HG03565 (cell line): ENCODE results near the gene ARHGEF19.

ENCODE experiments used
- ATAC-seq: cut with Tn5 transposase; IDR thresholded peaks from one replicate; pipeline ENCODE4 v1.9.1; 2021; ENCODE audit warnings: mild to moderate bottlenecking, moderate library complexity; ENCODE audit not compliant: unreplicated experiment

The ARHGEF19 gene

GRCh38 chr1:16151196-16151994, 61.1 kb downstream of the ARHGEF19 start:
- ATAC-seq: no peak

GRCh38 chr1:16150508-16150907, 61.9 kb downstream of the ARHGEF19 start:
- no peak for ATAC-seq

- ATAC-seq: no peak
These were observed 62.6 kb downstream of the ARHGEF19 start for GRCh38 chr1:16149702-16150488.

GRCh38 chr1:16149146-16149545, 63.3 kb downstream of the ARHGEF19 start:
- no peak for ATAC-seq

DNA sequence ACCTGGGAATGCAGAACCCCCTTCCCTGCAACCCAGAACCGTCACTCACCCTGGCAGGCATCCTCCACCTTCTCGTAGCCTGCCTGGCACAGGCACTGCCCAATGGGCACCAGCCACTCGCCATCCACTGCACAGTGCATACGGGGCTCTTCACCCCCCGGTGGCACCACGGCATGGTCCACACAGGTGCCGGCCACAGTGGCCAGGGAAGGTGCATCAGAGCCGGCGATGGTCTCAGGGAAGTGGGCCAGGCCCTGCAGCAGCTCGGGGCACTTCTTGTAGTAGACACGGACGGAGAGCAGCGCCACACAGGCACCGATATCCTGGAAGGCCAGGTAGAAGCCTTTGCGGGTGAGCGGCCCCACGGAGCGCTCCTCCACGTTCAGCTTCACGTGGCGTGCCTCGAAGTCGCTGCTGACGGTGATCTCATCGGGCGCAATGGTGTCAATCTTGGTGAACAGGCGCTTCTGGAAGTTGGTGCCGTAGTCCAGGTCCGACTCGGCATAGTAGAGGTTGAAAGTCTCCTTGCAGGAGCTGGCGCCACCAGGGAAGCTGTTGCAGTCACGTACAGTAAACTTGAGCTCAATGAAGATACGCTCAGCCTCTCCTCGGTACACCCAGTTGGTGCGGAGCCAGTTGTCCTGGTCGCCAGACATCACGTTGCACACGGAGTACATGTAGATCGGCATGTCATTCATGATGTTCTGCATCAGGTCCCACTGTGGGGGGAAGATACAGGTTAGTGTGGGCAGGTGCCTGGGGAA, 63.9 kb downstream of the ARHGEF19 start:
- no peak for ATAC-seq
